Neutrophil (primary cell): ENCODE measurements around the gene CHST9.

Experiments
- H3K27ac ChIP-seq: fragments of 200-600 bp; sonication (generic); 2 replicates; pipeline ENCODE4 v1.5.1; 2016; ENCODE audit warnings: mild to moderate bottlenecking, moderate library complexity
- H3K27me3 ChIP-seq: fragments of 200-600 bp; sonication (generic); 2 replicates; pipeline ENCODE4 v1.6.0; 2016; ENCODE audit warnings: mild to moderate bottlenecking
- H3K36me3 ChIP-seq: fragments of 200-600 bp; sonication (generic); 2 replicates; pipeline ENCODE4 v1.5.1; 2017
- H3K4me1 ChIP-seq, 2 experiments: fragments of 200-600 bp in 1 of 2; sonication (generic) in 1 of 2; 1 replicate in 1 of 2; 2 replicates in 1 of 2; pipeline versions ENCODE4 v1.5.1 to v1.6.1; 2013 to 2016; ENCODE audit warnings: low read depth in 1 of 2, low read length in 1 of 2, mild to moderate bottlenecking in 1 of 2, moderate library complexity in 1 of 2; ENCODE audit not compliant: control insufficient read depth in 1 of 2, insufficient read depth in 1 of 2
- H3K4me3 ChIP-seq, 2 experiments: fragments of 200-600 bp in 1 of 2; sonication (generic) in 1 of 2; 1 replicate in 1 of 2; 2 replicates in 1 of 2; pipeline ENCODE4 v1.5.1; 2013 to 2016; ENCODE audit warnings: low read depth in 1 of 2, low read length in 1 of 2, mild to moderate bottlenecking in 1 of 2, moderate library complexity in 1 of 2
- H3K9me3 ChIP-seq: fragments of 200-600 bp; sonication (generic); 2 replicates; pipeline ENCODE4 v1.5.1; 2016
- CTCF ChIP-seq: fragments of 200-600 bp; sonication (generic); IDR thresholded peaks from 2 replicates; pipeline ENCODE4 v1.5.1; 2016; ENCODE audit warnings: antibody characterized with exemption

The CHST9 gene

GRCh38 chr18:27223526-27224291 lies 38.6 kb upstream of the CHST9 start:
- H3K36me3 ChIP-seq, result no peaks in the 10 kb centered on the region
- no peak overlapping the region for H3K27ac ChIP-seq
- H3K4me3 ChIP-seq, result no peak overlapping the region
- no peaks in the 10 kb centered on the region for H3K9me3 ChIP-seq
- H3K27me3 ChIP-seq, result no peaks in the 10 kb centered on the region
- TF ChIP-seq CTCF, result no peak
- no peaks in the 10 kb centered on the region for H3K4me1 ChIP-seq

- TF ChIP-seq CTCF, result no peak
- Histone ChIP-seq H3K27me3 (no peaks in the 10 kb centered on the region), H3K4me1 (no peaks in the 10 kb centered on the region), H3K36me3 (no peaks in the 10 kb centered on the region), H3K27ac (no peak overlapping the region), H3K9me3 (no peaks in the 10 kb centered on the region), H3K4me3 (no peak overlapping the region)
Measured at GRCh38 chr18:27214831-27215230, 29.7 kb upstream of the CHST9 start.

GRCh38 chr18:27213123-27213717 lies 28.1 kb upstream of the CHST9 start:
- Histone ChIP-seq H3K9me3 (no peaks in the 10 kb centered on the region), H3K4me1 (no peaks in the 10 kb centered on the region), H3K36me3 (no peaks in the 10 kb centered on the region), H3K27ac (no peak overlapping the region), H3K4me3 (no peak overlapping the region), H3K27me3 (no peaks in the 10 kb centered on the region)
- no peak for TF ChIP-seq CTCF

GRCh38 chr18:27211569-27211968 lies 26.5 kb upstream of the CHST9 start:
- no peak for TF ChIP-seq CTCF

GRCh38 chr18:27206411-27206810 lies 21.3 kb upstream of the CHST9 start:
- TF ChIP-seq CTCF, result no peak
- H3K9me3 ChIP-seq, result no peaks in the 10 kb centered on the region
- no peak overlapping the region for H3K27ac ChIP-seq
- H3K4me1 ChIP-seq, result no peaks in the 10 kb centered on the region
- H3K36me3 ChIP-seq, result no peaks in the 10 kb centered on the region
- no peaks in the 10 kb centered on the region for H3K27me3 ChIP-seq
- no peak overlapping the region for H3K4me3 ChIP-seq

More at GRCh38 chr18:27211569-27211968, 26.5 kb upstream of the CHST9 start:
- no peaks in the 10 kb centered on the region for H3K36me3 ChIP-seq
- no peaks in the 10 kb centered on the region for H3K27me3 ChIP-seq
- no peaks in the 10 kb centered on the region for H3K4me1 ChIP-seq
- no peak overlapping the region for H3K4me3 ChIP-seq
- H3K27ac ChIP-seq, result no peak overlapping the region
- no peaks in the 10 kb centered on the region for H3K9me3 ChIP-seq
